Epithelial cell of proximal tubule (primary cell): ENCODE data around the gene IL17D. TPM values are rescaled to one million over a fixed set of nuclear protein-coding genes. Genes with fewer than 3 reads are reported as not detected.

Experiments used
- DNase-seq: peaks from one replicate; pipeline ENCODE4 v3.0.0-alpha.2; 2011; ENCODE audit warnings: low read depth
- H3K4me3 ChIP-seq: 2 replicates; pipeline ENCODE4 v1.5.1; 2011; ENCODE audit warnings: low read depth, mild to moderate bottlenecking, low read length
- CTCF ChIP-seq: conservative IDR thresholded peaks from 2 replicates; pipeline ENCODE4 v1.5.1; 2012; ENCODE audit warnings: low read depth, mild to moderate bottlenecking, low read length
- total RNA-seq: library from RNA; depleted of rRNA; stranded (reverse); fragments of >200 nt; gene quantifications from 2 replicates; pipeline ENCODE4 v1.2.3, GENCODE V29; 2015

IL17D gene
- total RNA-seq, 1 donor from 2014 or later: 0.35 TPM

- TF ChIP-seq CTCF: peak; percentile 32
- no peak for DNase-seq
- no peak overlapping the region for H3K4me3 ChIP-seq
Observed at GRCh38 chr13:20711301-20712044, 8.0 kb downstream of the IL17D start.

- TF ChIP-seq CTCF: no peak
- H3K4me3 ChIP-seq: peak overlapping the region; percentile 38
- DNase-seq: no peak
Observed at GRCh38 chr13:20713014-20713376, 9.5 kb downstream of the IL17D start.

GRCh38 chr13:20713751-20714150 lies 10.3 kb downstream of the IL17D start:
- no peak for TF ChIP-seq CTCF
- DNase-seq: no peak
- no peak overlapping the region for H3K4me3 ChIP-seq

- no peak overlapping the region for H3K4me3 ChIP-seq
- DNase-seq: no peak
- TF ChIP-seq CTCF: no peak
Observed at GRCh38 chr13:20714161-20714560, 10.7 kb downstream of the IL17D start.

- H3K4me3 ChIP-seq: no peak overlapping the region
- no peak for TF ChIP-seq CTCF
- no peak for DNase-seq
Observed at GRCh38 chr13:20714563-20715329, 11.2 kb downstream of the IL17D start.

- TF ChIP-seq CTCF: no peak
- no peak overlapping the region for H3K4me3 ChIP-seq
- no peak for DNase-seq
Observed at GRCh38 chr13:20715330-20715712, 11.8 kb downstream of the IL17D start.
